HG03135 (cell line): ENCODE data around the gene TBCEL.
"Not testable (repeated sequence)": the region's sequence is repeated elsewhere in the genome, so short reads cannot be mapped to it uniquely, and the experiment has no call there.

ENCODE experiments used
- ATAC-seq: cut with Tn5 transposase; IDR thresholded peaks from one replicate; pipeline ENCODE4 v1.9.1; 2021; ENCODE audit warnings: mild to moderate bottlenecking, moderate library complexity; ENCODE audit not compliant: unreplicated experiment

TBCEL gene

GRCh38 chr11:121105063-121105480 lies 81.2 kb downstream of the TBCEL start:
- no peak for ATAC-seq

DNA sequence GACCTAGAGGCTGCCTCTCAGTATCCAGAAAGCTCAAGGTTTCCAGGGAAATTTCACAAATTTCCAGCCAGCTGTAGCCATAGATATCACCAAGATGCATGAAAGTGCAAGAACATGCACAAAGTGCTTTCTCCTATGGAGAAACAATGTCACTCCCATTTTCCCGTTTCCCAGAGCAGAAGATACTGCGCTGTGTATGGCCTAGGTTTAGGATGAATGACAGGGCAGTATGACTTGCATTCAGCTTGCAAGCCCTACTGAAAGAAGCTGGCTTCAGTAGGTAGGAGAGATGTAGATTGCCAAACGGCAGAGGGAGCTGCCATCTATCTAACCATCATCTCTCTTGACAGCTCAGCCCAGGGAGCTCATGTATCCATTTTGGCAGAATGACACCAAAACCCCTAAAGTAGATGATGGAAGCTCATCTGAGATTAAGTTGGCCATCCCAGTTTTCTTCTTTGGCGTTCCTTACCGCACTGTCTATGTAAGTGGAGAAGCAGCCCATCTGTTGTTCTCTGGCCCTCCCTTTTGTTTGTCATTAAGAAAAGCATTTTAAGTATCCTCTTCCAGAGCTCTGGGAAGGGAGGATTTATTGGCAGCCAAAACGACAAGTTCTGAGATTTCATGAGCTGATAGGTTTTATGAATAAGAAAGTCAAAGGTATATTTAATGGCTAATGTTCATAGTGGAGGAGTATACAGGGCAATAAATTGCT lies 81.7 kb downstream of the TBCEL start:
- ATAC-seq, result no peak

DNA sequence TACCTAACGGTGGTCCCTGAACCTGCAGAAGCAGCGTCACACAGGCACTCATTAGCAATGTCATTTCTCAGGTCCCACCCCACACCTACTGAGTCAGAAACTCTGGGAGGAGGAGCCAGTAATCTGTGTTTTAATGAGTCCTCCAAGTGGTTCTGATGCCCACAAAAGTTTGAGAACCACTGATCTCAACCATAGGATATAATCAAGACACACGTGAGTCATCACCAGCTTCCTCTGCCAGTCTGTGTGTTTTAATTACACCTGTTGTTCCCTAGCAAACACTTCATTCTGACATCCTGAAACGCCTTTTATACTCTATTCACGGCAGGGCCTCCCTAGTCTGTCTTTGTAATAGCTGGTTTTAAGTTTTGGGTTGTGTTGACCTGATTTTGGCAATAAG lies 82.9 kb downstream of the TBCEL start:
- no peak for ATAC-seq

GRCh38 chr11:121108413-121108812 lies 84.5 kb downstream of the TBCEL start:
- no peak for ATAC-seq

DNA sequence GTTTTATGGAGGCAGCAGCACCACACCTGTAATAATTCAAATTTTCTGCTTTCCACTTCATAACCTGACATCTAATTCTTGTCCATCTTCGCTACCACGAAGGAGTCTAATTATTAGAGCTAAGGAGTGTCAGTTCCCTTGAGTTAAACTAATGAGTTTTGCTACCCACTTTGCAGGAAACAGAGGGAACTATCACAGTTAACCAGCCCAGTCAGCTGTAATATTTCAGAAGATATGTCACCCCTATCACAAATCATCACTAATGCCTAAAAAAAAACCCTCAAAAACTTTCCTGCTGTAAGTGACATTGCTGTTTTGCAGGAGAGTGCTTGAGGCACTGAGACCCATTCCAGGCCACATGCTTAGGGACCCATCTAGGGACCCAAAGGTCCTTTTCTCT lies 85.6 kb downstream of the TBCEL start:
- no peak for ATAC-seq

GRCh38 chr11:121109916-121110586 lies 86.1 kb downstream of the TBCEL start:
- no peak for ATAC-seq

- ATAC-seq, result no peak
These were observed 87.2 kb downstream of the TBCEL start for GRCh38 chr11:121110871-121111724.

- no peak for ATAC-seq
These were observed 88.9 kb downstream of the TBCEL start for GRCh38 chr11:121112498-121113455.

GRCh38 chr11:121113611-121114010 lies 89.7 kb downstream of the TBCEL start:
- ATAC-seq, result no peak

DNA sequence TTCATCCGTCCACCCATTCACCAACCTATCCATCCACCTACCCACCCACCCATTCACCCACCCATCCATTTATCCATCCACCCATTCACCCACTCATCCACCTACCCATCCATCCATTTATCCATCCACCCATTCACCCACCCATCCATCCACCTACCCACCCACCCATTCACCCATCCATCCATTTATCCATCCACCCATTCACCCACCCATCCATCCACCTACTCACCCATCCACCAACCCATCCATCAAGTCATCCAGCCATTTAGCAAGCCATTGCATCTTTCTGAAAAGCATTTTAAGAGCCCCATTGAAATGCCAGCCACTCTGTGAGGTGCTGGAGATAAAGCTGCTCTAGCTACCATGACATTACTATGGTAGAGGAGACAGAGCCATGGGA lies 91.1 kb downstream of the TBCEL start:
- ATAC-seq, result not testable (repeated sequence)

DNA sequence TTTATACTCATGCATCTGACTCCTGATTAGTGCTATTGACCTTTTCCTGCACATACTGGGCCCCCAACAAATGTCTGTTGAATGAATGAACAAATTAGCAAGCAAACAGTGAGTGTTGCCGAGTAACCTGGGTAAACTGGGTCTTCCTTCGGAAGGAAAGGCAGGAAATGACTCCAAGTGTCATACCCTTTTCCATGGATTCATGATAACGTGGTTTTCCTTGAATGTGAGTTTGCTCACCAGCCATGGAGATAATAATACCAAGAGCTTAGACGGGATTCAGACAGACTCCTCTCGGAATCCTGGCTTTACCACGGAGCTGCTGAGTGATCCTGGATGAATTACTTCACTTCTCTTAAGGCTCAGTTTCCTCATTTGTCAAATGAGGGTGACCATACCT lies 93.9 kb downstream of the TBCEL start:
- ATAC-seq, result no peak

DNA sequence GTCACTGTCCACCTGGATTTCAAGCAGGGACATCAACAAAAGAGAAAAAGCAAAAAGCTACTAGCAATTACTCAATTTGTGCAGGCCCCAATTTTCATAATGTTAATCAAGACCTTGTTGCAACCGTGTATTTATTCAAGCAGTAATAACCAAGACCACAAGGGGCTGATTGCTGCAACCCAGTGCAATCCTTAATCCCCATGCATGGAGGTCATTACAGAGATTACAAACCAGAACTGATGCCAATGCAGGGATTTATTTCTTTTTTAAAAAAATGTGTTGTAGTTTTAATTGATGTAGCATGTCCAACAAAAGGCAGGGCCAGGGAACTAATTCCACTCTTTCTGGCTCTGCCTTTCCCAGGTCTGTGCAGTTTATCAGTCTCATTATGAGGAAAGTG lies 95.5 kb downstream of the TBCEL start:
- no peak for ATAC-seq

- ATAC-seq, result no peak
These were observed 98.4 kb downstream of the TBCEL start for GRCh38 chr11:121122328-121122727.

- ATAC-seq, result no peak
These were observed 99.7 kb downstream of the TBCEL start for GRCh38 chr11:121123496-121124069.

GRCh38 chr11:121127809-121128208 lies 103.9 kb downstream of the TBCEL start:
- no peak for ATAC-seq

DNA sequence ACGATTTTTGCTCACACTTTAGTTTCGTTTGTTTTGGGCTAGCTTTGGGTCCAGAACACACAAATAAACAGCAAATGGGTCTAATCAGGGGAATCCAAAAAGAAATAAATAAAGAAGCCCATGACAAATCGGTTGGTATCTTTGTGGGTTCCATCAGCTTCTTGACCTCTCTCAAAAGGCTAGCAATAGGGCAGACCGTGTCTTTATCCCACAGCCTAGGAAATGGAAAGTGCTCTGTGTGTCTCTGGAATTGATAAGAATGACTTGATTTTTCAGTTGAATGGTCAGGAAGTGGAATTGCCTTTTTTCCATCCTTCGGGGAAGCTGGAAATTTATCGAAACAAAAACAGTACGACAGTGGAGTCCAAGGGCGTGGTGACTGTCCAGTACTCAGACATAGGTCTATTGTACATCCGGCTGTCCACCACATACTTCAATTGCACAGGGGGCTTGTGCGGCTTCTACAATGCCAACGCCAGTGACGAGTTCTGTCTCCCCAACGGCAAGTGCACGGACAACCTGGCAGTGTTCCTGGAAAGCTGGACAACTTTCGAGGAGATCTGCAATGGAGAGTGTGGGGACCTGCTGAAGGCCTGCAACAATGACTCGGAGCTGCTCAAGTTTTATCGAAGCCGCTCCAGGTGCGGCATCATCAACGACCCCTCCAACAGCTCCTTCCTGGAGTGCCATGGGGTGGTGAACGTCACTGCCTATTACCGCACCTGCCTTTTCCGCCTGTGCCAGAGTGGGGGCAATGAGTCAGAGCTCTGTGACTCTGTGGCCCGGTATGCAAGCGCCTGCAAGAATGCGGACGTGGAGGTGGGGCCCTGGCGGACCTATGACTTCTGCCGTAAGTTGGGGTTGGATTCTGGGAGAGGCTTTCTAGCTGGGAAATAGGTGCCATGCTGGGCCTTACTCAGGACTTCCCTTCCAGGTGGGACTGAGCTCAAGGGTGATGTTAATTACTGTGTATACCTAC lies 105.7 kb downstream of the TBCEL start:
- no peak for ATAC-seq

DNA sequence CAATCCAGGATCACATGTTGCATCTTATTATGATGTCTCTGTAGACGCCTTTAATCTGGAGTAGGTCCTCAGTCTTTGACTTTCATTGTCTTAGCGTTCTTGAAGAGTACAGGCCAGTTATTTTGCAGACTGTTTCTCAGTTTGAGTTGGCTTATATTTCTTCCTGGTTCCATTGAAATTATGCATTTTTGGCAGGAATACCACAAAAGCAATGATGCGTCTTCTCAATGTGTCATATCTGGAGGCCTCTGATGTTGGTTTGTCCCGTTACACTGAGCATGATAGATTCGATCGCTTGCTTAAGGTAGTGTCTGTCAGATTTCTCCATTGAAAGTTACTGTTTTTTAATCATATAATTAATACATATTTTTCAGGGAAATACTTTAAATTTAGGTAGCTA lies 107.8 kb downstream of the TBCEL start:
- ATAC-seq, result no peak

DNA sequence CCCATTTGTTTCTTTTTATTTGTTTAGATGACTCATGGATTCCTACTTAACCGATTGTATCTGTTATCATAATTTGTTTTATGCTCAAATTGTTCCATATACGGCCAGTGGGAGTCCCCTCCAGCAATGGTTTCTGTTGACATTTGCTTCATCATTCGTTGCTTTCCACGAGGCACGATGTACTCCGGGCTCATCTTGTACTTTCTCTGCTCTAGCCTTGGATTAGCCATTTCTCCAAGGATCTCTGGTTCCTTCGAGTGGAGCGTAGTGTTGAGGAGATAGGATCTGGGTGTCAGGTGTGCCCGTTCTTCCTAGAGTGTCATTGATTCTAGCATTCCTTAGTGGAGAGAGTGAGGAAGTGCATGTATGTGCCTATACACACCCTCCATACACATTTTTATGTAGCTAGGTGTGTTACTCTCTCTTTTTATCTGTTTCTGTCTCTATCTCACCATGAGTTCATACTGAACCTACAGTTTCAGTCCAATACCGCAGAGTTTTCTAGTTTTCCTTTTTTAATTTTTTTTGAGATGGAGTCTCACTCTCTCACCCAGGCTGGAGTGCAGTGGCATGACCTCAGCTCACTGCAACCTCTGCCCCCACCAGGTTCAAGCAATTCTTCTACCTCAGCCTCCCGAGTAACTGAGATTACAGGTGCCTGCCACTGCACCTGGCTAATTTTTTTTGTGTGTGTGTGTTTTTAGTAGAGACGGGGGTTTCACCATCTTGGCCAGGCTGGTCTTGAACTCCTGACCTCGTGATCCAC lies 108.5 kb downstream of the TBCEL start:
- no peak for ATAC-seq
